ENCODE data around the gene RNF126. TPM values are rescaled to one million over a fixed set of nuclear protein-coding genes. Genes with fewer than 3 reads are reported as not detected.
"Not testable (repeated sequence)": the region's sequence is repeated elsewhere in the genome, so short reads cannot be mapped to it uniquely, and the experiment has no call there.

The RNF126 gene
- total and polyA plus RNA-seq, 2 donors = 16.1 to 38.2 TPM

DNA sequence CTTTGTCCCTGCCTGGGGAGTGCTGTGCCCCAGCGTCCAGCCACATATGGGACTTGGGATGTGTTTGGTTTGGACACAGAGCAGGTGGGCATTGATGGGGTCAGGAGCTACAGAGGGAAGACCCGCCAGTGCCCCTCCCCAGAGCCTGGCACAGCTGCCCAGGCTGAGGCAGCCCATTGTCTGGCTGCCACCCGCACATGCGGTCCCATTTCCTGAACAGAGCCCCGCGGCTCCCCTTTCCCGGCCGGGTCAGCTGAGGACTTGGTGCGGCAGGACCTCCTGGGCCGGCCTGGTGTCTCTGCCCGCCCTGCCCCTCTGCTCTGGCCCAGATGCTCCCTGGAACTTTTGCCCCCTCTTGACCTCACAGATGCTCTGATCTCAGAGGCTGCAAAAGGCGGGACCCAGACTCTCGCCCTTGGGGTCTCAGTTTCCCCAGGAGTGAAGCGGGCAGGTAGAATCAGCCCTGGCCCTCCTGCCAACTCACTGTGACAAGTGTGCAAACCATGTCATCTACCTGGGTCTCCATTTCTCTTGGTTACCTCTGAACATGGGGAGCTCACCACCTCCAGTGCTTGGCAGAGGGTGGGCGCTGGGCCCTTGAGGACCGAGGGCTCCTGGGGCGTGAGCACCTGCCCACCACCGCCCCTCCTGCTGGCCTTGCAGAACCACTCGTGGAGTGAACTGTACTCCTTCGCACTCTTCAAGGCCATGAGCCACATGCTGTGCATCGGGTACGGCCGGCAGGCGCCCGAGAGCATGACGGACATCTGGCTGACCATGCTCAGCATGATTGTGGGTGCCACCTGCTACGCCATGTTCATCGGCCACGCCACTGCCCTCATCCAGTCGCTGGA, 55.5 kb downstream of the RNF126 start:
- Histone ChIP-seq H3K36me3 (ENCODE audit: control insufficient read depth in 2 of 2, insufficient read depth in 2 of 2, low read length in 1 of 2) (no peaks in the 10 kb centered on the region), H3K4me1 (ENCODE audit: control insufficient read depth in 2 of 2, insufficient read depth in 2 of 2, low read length in 2 of 2) (peaks cover 4 to 15% of the 10 kb centered on the region in 2 donors), H3K27ac (ENCODE audit: low read depth in 1 of 2, low read length in 1 of 2) (no peak overlapping the region), H3K9me3 (ENCODE audit: control insufficient read depth in 2 of 2, insufficient read depth in 1 of 2, low read length in 1 of 2) (peaks cover 0 to 4% of the 10 kb centered on the region in 2 donors), H3K27me3 (ENCODE audit: control insufficient read depth in 2 of 2, insufficient read depth in 1 of 2, low read length in 1 of 2) (no peaks in the 10 kb centered on the region), H3K4me3 (ENCODE audit: low read length in 2 of 2) (no peak overlapping the region)
- whole genome bisulfite sequencing = 91% methylated on average over 30 of the region's 30 CpGs
- DNase-seq (ENCODE audit: low read depth in 6 of 9, low spot score in 9 of 9) = no peak

DNA sequence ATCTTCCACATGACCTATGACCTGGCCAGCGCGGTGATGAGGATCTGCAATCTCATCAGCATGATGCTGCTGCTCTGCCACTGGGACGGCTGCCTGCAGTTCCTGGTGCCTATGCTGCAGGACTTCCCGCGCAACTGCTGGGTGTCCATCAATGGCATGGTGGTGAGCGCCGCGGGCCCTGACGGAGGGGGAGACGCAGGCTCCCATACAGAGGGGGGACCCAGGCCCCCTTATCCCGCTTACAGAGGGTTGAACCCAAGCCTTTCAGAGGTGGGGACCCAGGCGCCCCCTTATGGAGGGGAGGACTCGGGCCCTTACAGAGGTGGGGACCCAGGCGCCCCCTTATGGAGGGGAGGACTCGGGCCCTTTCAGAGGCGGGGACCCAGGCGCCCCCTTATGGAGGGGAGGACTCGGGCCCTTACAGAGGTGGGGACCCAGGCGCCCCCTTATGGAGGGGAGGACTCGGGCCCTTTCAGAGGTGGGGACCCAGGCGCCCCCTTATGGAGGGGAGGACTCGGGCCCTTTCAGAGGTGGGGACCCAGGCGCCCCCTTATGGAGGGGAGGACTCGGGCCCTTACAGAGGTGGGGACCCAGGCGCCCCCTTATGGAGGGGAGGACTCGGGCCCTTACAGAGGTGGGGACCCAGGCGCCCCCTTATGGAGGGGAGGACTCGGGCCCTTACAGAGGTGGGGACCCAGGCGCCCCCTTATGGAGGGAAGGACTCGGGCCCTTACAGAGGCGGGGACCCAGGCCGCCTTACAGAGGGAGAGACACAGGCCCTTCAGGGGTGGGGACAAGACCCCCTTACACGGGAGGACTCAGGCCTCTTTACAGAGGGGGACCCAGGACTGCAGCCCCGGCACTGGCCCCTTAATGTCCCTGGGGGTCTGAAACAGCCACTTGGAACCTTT, 57.7 kb downstream of the RNF126 start:
- peaks cover 0 to 14% of the 10 kb centered on the region in 2 donors for H3K9me3 ChIP-seq (ENCODE audit: control insufficient read depth in 2 of 2, insufficient read depth in 1 of 2, low read length in 1 of 2)
- not testable (repeated sequence) for H3K36me3 ChIP-seq (ENCODE audit: control insufficient read depth in 2 of 2, insufficient read depth in 2 of 2, low read length in 1 of 2); H3K27ac ChIP-seq (ENCODE audit: low read depth in 1 of 2, low read length in 1 of 2); H3K4me3 ChIP-seq (ENCODE audit: low read length in 2 of 2); DNase-seq (ENCODE audit: low read depth in 6 of 9, low spot score in 9 of 9); H3K27me3 ChIP-seq (ENCODE audit: control insufficient read depth in 2 of 2, insufficient read depth in 1 of 2, low read length in 1 of 2); H3K4me1 ChIP-seq (ENCODE audit: control insufficient read depth in 2 of 2, insufficient read depth in 2 of 2, low read length in 2 of 2)
- 91% methylated on average over 33 of the region's 34 CpGs for WGBS

DNA sequence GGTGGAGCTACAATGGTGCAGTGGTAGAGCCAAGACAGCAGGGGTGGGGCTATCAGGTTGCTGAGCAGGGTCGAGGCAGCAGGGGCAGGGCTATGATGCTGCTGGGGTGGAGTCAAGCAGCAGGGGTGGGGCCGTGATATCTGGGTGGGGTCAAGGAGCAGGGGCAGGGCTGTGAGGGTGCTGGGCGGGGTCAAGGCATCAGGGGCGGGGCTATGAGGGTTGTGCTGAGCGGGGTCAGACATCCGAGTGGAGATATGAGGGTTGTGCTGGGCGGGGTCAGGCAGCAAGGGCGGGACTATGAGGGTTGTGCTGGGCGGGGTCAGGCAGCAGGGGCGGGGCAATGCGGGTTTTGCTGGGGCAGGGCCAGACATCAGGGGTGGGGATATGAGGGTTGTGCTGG, 58.7 kb downstream of the RNF126 start:
- WGBS = 94% methylated on average over 11 of the region's 11 CpGs
- H3K4me1 ChIP-seq (ENCODE audit: control insufficient read depth in 2 of 2, insufficient read depth in 2 of 2, low read length in 2 of 2) = no peaks in the 10 kb centered on the region
- DNase-seq (ENCODE audit: low read depth in 6 of 9, low spot score in 9 of 9) = no peak
- no peak overlapping the region for H3K27ac ChIP-seq (ENCODE audit: low read depth in 1 of 2, low read length in 1 of 2)
- H3K27me3 ChIP-seq (ENCODE audit: control insufficient read depth in 2 of 2, insufficient read depth in 1 of 2, low read length in 1 of 2) = no peaks in the 10 kb centered on the region
- H3K9me3 ChIP-seq (ENCODE audit: control insufficient read depth in 2 of 2, insufficient read depth in 1 of 2, low read length in 1 of 2) = peaks cover 0 to 14% of the 10 kb centered on the region in 2 donors
- H3K36me3 ChIP-seq (ENCODE audit: control insufficient read depth in 2 of 2, insufficient read depth in 2 of 2, low read length in 1 of 2) = no peaks in the 10 kb centered on the region
- H3K4me3 ChIP-seq (ENCODE audit: low read length in 2 of 2) = no peak overlapping the region

DNA sequence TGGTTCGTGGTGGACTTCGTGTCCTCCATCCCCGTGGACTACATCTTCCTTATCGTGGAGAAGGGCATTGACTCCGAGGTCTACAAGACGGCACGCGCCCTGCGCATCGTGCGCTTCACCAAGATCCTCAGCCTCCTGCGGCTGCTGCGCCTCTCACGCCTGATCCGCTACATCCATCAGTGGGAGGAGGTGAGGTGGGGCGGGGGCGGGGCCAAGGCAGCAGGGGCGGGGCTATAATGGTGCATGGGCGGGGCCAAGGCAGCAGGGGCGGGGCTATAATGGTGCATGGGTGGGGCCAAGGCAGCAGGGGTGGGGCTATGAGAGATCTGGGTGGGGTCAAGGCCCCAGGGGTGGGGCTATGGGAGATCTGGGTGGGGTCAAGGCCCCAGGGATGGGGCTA, 59.2 kb downstream of the RNF126 start:
- H3K9me3 ChIP-seq (ENCODE audit: control insufficient read depth in 2 of 2, insufficient read depth in 1 of 2, low read length in 1 of 2) = peaks cover 0 to 14% of the 10 kb centered on the region in 2 donors
- H3K27ac ChIP-seq (ENCODE audit: low read depth in 1 of 2, low read length in 1 of 2); H3K4me3 ChIP-seq (ENCODE audit: low read length in 2 of 2); H3K36me3 ChIP-seq (ENCODE audit: control insufficient read depth in 2 of 2, insufficient read depth in 2 of 2, low read length in 1 of 2); H3K4me1 ChIP-seq (ENCODE audit: control insufficient read depth in 2 of 2, insufficient read depth in 2 of 2, low read length in 2 of 2); H3K27me3 ChIP-seq (ENCODE audit: control insufficient read depth in 2 of 2, insufficient read depth in 1 of 2, low read length in 1 of 2); DNase-seq (ENCODE audit: low read depth in 6 of 9, low spot score in 9 of 9): not testable (repeated sequence)
- 93% methylated on average over 20 of the region's 20 CpGs for WGBS

DNA sequence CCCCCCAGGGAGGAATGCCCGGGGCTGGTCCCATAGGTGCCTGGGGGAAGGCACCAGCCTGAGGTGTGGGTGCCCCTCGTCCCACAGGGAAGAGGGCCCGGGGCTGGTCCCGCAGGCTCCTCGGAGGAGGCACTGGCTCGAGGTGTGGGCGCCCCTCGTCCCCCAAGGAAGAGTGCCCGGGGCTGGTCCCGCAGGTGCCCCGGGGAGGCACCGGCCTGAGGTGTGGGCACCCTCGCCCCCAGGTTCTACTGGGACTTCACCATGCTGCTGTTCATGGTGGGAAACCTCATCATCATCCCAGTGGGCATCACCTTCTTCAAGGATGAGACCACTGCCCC, 59.7 kb downstream of the RNF126 start:
- H3K36me3 ChIP-seq (ENCODE audit: control insufficient read depth in 2 of 2, insufficient read depth in 2 of 2, low read length in 1 of 2); H3K4me1 ChIP-seq (ENCODE audit: control insufficient read depth in 2 of 2, insufficient read depth in 2 of 2, low read length in 2 of 2); H3K27ac ChIP-seq (ENCODE audit: low read depth in 1 of 2, low read length in 1 of 2); DNase-seq (ENCODE audit: low read depth in 6 of 9, low spot score in 9 of 9); H3K27me3 ChIP-seq (ENCODE audit: control insufficient read depth in 2 of 2, insufficient read depth in 1 of 2, low read length in 1 of 2); H3K4me3 ChIP-seq (ENCODE audit: low read length in 2 of 2): not testable (repeated sequence)
- peaks cover 0 to 14% of the 10 kb centered on the region in 2 donors for H3K9me3 ChIP-seq (ENCODE audit: control insufficient read depth in 2 of 2, insufficient read depth in 1 of 2, low read length in 1 of 2)
- 98% methylated on average over 13 of the region's 13 CpGs for WGBS

DNA sequence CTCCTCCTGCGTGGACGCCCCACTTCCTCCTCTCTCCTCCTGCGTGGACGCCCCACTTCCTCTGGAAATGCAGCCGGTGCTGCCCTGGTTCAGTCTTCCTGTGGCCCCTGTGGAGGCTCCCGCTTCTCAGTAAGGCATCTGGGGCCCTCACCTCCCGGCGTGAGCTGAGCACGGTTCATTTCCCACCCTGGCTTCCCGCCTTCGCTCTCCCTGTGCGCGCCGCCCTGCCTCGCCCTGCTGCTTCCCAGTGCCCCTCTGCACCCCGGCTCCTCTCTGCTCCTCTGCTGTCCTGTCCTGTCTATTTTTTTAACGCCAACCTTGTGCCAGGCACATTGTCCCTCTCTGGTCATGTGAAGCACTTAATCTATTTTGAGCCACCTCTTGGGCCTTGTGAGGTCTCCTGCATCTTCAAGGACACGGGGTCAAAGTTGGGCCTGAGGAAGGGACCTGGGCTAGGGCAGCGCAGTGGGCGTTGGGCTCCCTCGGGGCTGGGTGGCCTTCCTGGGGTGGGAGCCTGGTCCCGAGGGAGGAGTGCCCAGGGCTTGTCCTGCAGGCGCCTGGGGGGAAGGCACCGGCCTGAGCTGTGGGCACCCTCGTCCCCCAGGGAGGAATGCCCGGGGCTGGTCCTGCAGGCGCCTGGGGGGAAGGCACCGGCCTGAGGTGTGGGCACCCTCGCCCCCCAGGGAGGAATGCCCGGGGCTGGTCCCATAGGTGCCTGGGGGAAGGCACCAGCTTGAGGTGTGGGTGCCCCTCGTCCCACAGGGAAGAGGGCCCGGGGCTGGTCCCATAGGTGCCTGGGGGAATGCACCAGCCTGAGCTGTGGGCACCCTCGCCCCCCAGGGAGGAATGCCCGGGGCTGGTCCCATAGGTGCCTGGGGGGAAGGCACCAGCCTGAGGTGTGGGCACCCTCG, 60.4 kb downstream of the RNF126 start:
- Histone ChIP-seq H3K36me3 (ENCODE audit: control insufficient read depth in 2 of 2, insufficient read depth in 2 of 2, low read length in 1 of 2) (no peaks in the 10 kb centered on the region), H3K27ac (ENCODE audit: low read depth in 1 of 2, low read length in 1 of 2) (no peak overlapping the region), H3K27me3 (ENCODE audit: control insufficient read depth in 2 of 2, insufficient read depth in 1 of 2, low read length in 1 of 2) (peaks cover 0 to 2% of the 10 kb centered on the region in 2 donors), H3K4me1 (ENCODE audit: control insufficient read depth in 2 of 2, insufficient read depth in 2 of 2, low read length in 2 of 2) (no peaks in the 10 kb centered on the region), H3K9me3 (ENCODE audit: control insufficient read depth in 2 of 2, insufficient read depth in 1 of 2, low read length in 1 of 2) (peaks cover 0 to 14% of the 10 kb centered on the region in 2 donors), H3K4me3 (ENCODE audit: low read length in 2 of 2) (no peak overlapping the region)
- 86% methylated on average over 35 of the region's 35 CpGs for WGBS
- DNase-seq (ENCODE audit: low read depth in 6 of 9, low spot score in 9 of 9) = no peak

DNA sequence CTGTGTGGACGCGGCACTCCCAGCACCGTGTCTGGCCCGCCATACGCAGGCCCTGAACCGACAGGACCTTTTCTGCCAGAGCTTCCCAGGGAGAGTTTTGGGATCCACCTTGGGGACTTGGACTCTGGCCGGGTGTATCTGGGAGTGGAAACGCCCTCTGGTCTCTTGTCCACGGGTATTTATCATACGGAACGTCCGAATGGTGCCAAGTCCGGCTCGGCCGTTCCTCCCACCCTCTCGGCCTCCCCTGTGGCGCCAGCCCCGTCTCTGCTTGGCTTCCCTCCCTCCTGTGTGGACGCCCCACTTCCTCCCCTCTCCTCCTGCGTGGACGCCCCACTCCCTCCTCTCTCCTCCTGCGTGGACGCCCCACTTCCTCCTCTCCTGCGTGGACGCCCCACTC, 61.2 kb downstream of the RNF126 start:
- Histone ChIP-seq H3K27ac (ENCODE audit: low read depth in 1 of 2, low read length in 1 of 2) (no peak overlapping the region), H3K4me1 (ENCODE audit: control insufficient read depth in 2 of 2, insufficient read depth in 2 of 2, low read length in 2 of 2) (no peaks in the 10 kb centered on the region), H3K36me3 (ENCODE audit: control insufficient read depth in 2 of 2, insufficient read depth in 2 of 2, low read length in 1 of 2) (no peaks in the 10 kb centered on the region), H3K4me3 (ENCODE audit: low read length in 2 of 2) (no peak overlapping the region), H3K27me3 (ENCODE audit: control insufficient read depth in 2 of 2, insufficient read depth in 1 of 2, low read length in 1 of 2) (peaks cover 0 to 4% of the 10 kb centered on the region in 2 donors), H3K9me3 (ENCODE audit: control insufficient read depth in 2 of 2, insufficient read depth in 1 of 2, low read length in 1 of 2) (peaks cover 0 to 14% of the 10 kb centered on the region in 2 donors)
- DNase-seq (ENCODE audit: low read depth in 6 of 9, low spot score in 9 of 9) = no peak
- WGBS = 92% methylated on average over 25 of the region's 25 CpGs

DNA sequence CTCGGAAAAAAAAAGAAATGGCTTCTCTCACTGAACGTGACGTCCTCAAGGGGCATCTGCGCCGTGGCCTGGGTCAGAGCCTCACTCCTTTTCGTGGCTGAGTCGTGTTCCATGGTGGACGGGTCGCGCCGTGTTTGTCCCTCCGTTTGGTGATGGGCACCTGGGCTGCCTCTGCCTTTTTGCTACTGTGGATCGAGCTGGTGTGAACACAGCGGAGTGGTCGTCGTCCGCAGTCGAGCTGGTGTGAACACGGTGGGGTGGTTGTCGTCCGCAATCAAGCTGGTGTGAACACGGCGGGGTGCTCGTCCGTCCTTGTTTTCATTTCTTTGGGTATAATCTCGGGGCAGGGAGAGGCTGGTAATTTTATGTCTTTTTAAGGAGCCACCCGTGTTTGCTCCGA, 61.7 kb downstream of the RNF126 start:
- Histone ChIP-seq H3K4me3 (ENCODE audit: low read length in 2 of 2) (no peak overlapping the region), H3K4me1 (ENCODE audit: control insufficient read depth in 2 of 2, insufficient read depth in 2 of 2, low read length in 2 of 2) (no peaks in the 10 kb centered on the region), H3K27ac (ENCODE audit: low read depth in 1 of 2, low read length in 1 of 2) (no peak overlapping the region), H3K27me3 (ENCODE audit: control insufficient read depth in 2 of 2, insufficient read depth in 1 of 2, low read length in 1 of 2) (peaks cover 0 to 9% of the 10 kb centered on the region in 2 donors), H3K36me3 (ENCODE audit: control insufficient read depth in 2 of 2, insufficient read depth in 2 of 2, low read length in 1 of 2) (no peaks in the 10 kb centered on the region), H3K9me3 (ENCODE audit: control insufficient read depth in 2 of 2, insufficient read depth in 1 of 2, low read length in 1 of 2) (peaks cover 0 to 14% of the 10 kb centered on the region in 2 donors)
- DNase-seq (ENCODE audit: low read depth in 6 of 9, low spot score in 9 of 9) = no peak
- 94% methylated on average over 28 of the region's 28 CpGs for WGBS

Data from thymus (tissue), 11 donors.